ENCODE data around the gene TSSK6. TPM values are rescaled to one million over a fixed set of nuclear protein-coding genes. Genes with fewer than 3 reads are reported as not detected.

TSSK6 gene
- total and polyA plus RNA-seq, 4 donors = 0.21 to 2.3 (median 1.1) TPM

DNA sequence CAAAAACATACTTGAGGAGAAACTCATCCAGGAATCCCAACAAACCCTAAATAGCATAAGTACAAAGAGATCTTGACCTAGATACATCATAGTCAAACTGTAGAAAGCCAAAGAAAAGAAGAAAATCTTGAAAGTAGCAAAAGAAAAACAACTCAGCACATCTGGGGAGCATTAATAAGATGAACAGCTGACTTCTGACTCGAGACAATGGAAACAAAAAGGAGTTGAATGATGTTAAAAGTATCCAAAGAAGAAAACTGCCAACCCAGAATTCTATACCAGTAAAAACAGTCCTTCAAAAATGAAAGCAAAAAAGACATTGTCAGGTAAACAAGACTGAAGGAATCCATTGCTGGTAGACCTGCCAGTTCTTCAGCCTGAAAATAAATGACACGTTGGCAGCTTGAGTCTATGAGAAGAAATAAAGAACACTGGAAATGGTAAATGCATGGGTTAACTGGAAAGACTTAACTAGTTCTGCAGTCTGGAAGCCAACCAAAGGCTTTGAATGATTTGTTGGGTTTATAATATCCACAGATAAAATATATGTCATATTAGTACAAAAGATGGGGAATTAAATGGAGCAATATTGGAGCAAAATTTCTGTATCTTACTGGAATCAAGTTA, 46.8 kb downstream of the TSSK6 start:
- no peak for DNase-seq (ENCODE audit: low spot score)
- Histone ChIP-seq H3K4me3 (ENCODE audit: low read depth in 1 of 3, low read length in 3 of 3) (no peak overlapping the region), H3K9me3 (ENCODE audit: control insufficient read depth in 4 of 4, low read length in 3 of 4) (peaks cover 5 to 14% (median 8%) of the 10 kb centered on the region in 4 donors), H3K9ac (ENCODE audit: low read depth in 1 of 2, low read length in 2 of 2) (no peak overlapping the region), H3K27me3 (ENCODE audit: control insufficient read depth in 4 of 4, insufficient read depth in 4 of 4, low read length in 3 of 4) (no peaks in the 10 kb centered on the region), H3K36me3 (ENCODE audit: control insufficient read depth in 4 of 4, insufficient read depth in 3 of 4, low read depth in 1 of 4, low read length in 3 of 4) (peaks cover 1 to 38% (median 20%) of the 10 kb centered on the region in 4 donors), H3K4me1 (ENCODE audit: control insufficient read depth in 4 of 4, insufficient read depth in 4 of 4, low read length in 3 of 4) (peaks cover 2 to 10% (median 6%) of the 10 kb centered on the region in 4 donors), H3K27ac (ENCODE audit: low read depth in 1 of 2, low read length in 2 of 2) (no peak overlapping the region)
- 98% methylated on average over 2 of the region's 2 CpGs for WGBS
- TF ChIP-seq, protein P1, sequence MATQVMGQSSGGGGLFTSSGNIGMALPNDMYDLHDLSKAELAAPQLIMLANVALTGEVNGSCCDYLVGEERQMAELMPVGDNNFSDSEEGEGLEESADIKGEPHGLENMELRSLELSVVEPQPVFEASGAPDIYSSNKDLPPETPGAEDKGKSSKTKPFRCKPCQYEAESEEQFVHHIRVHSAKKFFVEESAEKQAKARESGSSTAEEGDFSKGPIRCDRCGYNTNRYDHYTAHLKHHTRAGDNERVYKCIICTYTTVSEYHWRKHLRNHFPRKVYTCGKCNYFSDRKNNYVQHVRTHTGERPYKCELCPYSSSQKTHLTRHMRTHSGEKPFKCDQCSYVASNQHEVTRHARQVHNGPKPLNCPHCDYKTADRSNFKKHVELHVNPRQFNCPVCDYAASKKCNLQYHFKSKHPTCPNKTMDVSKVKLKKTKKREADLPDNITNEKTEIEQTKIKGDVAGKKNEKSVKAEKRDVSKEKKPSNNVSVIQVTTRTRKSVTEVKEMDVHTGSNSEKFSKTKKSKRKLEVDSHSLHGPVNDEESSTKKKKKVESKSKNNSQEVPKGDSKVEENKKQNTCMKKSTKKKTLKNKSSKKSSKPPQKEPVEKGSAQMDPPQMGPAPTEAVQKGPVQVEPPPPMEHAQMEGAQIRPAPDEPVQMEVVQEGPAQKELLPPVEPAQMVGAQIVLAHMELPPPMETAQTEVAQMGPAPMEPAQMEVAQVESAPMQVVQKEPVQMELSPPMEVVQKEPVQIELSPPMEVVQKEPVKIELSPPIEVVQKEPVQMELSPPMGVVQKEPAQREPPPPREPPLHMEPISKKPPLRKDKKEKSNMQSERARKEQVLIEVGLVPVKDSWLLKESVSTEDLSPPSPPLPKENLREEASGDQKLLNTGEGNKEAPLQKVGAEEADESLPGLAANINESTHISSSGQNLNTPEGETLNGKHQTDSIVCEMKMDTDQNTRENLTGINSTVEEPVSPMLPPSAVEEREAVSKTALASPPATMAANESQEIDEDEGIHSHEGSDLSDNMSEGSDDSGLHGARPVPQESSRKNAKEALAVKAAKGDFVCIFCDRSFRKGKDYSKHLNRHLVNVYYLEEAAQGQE (IDR thresholded peaks at IDR 0.05) = no peak
- TF ChIP-seq, protein P2, sequence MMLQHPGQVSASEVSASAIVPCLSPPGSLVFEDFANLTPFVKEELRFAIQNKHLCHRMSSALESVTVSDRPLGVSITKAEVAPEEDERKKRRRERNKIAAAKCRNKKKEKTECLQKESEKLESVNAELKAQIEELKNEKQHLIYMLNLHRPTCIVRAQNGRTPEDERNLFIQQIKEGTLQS (IDR thresholded peaks at IDR 0.05) = no peak
- TF ChIP-seq, protein P3, sequence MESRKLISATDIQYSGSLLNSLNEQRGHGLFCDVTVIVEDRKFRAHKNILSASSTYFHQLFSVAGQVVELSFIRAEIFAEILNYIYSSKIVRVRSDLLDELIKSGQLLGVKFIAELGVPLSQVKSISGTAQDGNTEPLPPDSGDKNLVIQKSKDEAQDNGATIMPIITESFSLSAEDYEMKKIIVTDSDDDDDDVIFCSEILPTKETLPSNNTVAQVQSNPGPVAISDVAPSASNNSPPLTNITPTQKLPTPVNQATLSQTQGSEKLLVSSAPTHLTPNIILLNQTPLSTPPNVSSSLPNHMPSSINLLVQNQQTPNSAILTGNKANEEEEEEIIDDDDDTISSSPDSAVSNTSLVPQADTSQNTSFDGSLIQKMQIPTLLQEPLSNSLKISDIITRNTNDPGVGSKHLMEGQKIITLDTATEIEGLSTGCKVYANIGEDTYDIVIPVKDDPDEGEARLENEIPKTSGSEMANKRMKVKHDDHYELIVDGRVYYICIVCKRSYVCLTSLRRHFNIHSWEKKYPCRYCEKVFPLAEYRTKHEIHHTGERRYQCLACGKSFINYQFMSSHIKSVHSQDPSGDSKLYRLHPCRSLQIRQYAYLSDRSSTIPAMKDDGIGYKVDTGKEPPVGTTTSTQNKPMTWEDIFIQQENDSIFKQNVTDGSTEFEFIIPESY (IDR thresholded peaks at IDR 0.05) = no peak
- TF ChIP-seq HNF4A (conservative IDR thresholded peaks at IDR 0.05) = no peak

DNA sequence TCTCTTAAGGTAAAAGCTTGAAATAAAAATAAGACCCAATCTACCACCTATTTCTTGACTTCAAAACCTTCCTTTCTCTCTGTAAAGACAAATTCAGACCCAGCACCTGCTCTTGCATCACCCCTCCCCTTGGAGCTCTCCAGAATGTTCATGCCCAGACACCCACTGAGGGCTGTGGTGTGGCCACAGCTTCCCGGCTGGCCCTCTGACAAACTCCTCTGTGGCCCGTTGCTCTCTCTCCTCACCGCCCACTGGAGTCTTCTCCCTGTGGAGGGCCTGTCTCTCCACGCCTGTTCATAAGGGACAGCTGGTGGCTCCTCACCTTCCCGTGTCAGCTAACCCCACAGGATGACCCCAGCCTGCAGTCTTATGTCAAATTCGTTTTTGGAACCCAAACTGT, 49.1 kb downstream of the TSSK6 start:
- no peak for DNase-seq (ENCODE audit: low spot score)
- Histone ChIP-seq H3K9me3 (ENCODE audit: control insufficient read depth in 4 of 4, low read length in 3 of 4) (peaks cover 5 to 14% (median 8%) of the 10 kb centered on the region in 4 donors), H3K27me3 (ENCODE audit: control insufficient read depth in 4 of 4, insufficient read depth in 4 of 4, low read length in 3 of 4) (no peaks in the 10 kb centered on the region), H3K36me3 (ENCODE audit: control insufficient read depth in 4 of 4, insufficient read depth in 3 of 4, low read depth in 1 of 4, low read length in 3 of 4) (peaks cover 1 to 33% (median 20%) of the 10 kb centered on the region in 4 donors), H3K4me3 (ENCODE audit: low read depth in 1 of 3, low read length in 3 of 3) (no peak overlapping the region), H3K4me1 (ENCODE audit: control insufficient read depth in 4 of 4, insufficient read depth in 4 of 4, low read length in 3 of 4) (peaks cover 8 to 22% (median 14%) of the 10 kb centered on the region in 4 donors), H3K9ac (ENCODE audit: low read depth in 1 of 2, low read length in 2 of 2) (no peak overlapping the region), H3K27ac (ENCODE audit: low read depth in 1 of 2, low read length in 2 of 2) (no peak overlapping the region)
- 92% methylated on average over 6 of the region's 6 CpGs for WGBS
- TF ChIP-seq NR2F2 (IDR thresholded peaks at IDR 0.05) = no peak
- TF ChIP-seq, protein P4, sequence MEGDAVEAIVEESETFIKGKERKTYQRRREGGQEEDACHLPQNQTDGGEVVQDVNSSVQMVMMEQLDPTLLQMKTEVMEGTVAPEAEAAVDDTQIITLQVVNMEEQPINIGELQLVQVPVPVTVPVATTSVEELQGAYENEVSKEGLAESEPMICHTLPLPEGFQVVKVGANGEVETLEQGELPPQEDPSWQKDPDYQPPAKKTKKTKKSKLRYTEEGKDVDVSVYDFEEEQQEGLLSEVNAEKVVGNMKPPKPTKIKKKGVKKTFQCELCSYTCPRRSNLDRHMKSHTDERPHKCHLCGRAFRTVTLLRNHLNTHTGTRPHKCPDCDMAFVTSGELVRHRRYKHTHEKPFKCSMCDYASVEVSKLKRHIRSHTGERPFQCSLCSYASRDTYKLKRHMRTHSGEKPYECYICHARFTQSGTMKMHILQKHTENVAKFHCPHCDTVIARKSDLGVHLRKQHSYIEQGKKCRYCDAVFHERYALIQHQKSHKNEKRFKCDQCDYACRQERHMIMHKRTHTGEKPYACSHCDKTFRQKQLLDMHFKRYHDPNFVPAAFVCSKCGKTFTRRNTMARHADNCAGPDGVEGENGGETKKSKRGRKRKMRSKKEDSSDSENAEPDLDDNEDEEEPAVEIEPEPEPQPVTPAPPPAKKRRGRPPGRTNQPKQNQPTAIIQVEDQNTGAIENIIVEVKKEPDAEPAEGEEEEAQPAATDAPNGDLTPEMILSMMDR (IDR thresholded peaks at IDR 0.05; ENCODE audit: low read depth, low read length, missing input control) = no peak
- TF ChIP-seq, protein P1 (IDR thresholded peaks at IDR 0.05) = no peak
- TF ChIP-seq RAD21 (IDR thresholded peaks at IDR 0.05) = no peak
- TF ChIP-seq FOXA2 (IDR thresholded peaks at IDR 0.05) = no peak
- TF ChIP-seq, protein P2 (IDR thresholded peaks at IDR 0.05) = no peak
- no peak for TF ChIP-seq HNF4G (IDR thresholded peaks at IDR 0.05)
- TF ChIP-seq EGR1 (IDR thresholded peaks at IDR 0.05; ENCODE audit: low read depth in 2 of 2) = no peak
- TF ChIP-seq, protein P3 (IDR thresholded peaks at IDR 0.05) = no peak
- no peak for TF ChIP-seq RXRA (IDR thresholded peaks at IDR 0.05)
- no peak for TF ChIP-seq TAF1 (conservative IDR thresholded peaks at IDR 0.05)
- TF ChIP-seq, protein P5, sequence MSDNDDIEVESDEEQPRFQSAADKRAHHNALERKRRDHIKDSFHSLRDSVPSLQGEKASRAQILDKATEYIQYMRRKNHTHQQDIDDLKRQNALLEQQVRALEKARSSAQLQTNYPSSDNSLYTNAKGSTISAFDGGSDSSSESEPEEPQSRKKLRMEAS (IDR thresholded peaks at IDR 0.05) = no peak

All from liver (tissue), 9 donors.